ENCODE measurements around the gene BRD7.

BRD7 gene

GRCh38 chr16:50303041-50303604, 65.7 kb downstream of the BRD7 start:
- no peak for DNase-seq

DNA sequence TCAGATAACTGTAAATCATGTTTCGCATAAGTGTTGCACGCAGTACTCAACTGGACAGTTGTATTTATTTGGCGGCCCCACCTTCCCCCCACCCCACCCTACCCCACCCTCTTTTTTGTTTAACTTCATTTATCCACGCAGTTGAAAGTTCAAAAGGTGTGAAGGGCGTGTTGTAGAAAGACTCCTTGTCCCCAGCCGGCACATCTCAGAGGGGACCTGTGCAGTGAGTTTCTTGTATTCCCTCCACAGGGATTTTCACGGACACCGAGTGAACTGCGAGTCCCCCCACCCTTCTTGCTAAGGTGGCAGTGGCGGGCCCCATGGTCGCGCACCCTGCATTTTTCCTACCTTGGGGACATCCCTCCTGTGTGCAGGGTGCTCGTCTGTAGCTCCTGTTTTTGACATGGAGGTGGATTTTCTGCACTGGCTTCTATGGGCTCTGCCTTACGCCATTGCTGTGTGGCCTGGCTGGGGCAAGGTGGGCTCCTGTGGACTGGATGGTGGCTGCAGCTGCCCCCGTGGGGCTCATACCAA, 66.2 kb downstream of the BRD7 start:
- no peak for DNase-seq

DNA sequence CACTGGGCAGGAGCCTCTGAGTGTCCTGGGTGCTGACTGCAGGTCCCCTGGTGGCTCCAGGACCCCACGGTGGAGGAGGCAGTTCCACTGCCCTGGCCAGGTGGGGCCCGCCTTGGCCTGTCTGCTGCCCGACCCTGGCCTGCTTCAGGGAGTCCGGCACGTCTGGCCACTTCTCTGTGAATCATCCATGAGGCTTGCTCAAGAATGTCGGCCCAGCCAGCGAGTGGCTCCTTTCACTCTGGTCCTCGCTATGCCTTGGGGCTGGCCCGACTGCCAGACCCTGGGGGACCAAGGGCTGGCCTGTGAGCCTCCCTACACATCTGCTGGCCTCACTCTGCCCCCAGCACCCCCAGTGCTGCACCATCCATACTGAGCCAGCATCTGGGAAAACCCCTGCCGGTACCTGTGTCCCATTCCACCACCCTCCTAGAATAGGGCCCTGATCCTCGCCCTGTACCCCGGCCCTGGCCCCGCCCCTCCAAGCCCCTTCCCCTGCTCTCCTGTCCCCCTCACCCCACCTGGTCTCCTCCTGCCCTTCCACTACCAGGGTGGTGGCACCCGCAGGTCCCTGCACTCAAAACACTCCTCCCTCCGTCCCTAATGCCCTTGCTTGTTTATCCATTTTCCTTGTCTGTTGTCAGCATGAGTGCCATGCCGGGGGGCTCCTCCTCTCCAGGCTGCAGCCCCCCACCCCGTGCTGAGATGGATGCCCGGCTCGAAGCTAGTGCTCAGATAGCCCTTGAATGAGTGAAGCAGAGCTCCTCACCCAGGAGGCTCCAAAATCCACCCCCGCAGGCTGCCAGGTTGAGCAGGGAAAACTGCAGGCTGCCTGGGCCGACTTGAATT, 66.9 kb downstream of the BRD7 start:
- no peak for DNase-seq

GRCh38 chr16:50300942-50301625, 67.7 kb downstream of the BRD7 start:
- no peak for DNase-seq

GRCh38 chr16:50299508-50300105, 69.2 kb downstream of the BRD7 start:
- no peak for DNase-seq

GRCh38 chr16:50298591-50299507, 69.9 kb downstream of the BRD7 start:
- DNase-seq, result no peak

DNA sequence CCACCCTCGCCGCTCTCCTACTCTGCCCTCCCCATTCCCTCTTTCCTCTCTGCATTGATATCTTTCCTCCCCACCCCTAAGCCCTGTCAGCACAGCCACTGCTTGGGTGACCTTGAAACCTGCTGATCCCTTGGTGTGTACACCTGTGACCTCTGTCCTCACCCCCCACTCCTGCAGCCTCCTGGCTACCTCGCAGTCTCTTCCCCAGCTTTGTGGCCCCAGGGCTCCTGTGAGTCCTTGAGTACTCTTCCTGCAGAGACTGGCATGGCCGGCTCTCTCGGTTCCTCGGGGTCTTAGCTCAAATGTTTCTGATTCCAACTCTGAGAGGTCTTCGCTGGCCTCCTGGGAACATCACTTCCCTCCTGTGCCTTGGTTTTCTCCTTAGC, 70.7 kb downstream of the BRD7 start:
- no peak for DNase-seq

DNA sequence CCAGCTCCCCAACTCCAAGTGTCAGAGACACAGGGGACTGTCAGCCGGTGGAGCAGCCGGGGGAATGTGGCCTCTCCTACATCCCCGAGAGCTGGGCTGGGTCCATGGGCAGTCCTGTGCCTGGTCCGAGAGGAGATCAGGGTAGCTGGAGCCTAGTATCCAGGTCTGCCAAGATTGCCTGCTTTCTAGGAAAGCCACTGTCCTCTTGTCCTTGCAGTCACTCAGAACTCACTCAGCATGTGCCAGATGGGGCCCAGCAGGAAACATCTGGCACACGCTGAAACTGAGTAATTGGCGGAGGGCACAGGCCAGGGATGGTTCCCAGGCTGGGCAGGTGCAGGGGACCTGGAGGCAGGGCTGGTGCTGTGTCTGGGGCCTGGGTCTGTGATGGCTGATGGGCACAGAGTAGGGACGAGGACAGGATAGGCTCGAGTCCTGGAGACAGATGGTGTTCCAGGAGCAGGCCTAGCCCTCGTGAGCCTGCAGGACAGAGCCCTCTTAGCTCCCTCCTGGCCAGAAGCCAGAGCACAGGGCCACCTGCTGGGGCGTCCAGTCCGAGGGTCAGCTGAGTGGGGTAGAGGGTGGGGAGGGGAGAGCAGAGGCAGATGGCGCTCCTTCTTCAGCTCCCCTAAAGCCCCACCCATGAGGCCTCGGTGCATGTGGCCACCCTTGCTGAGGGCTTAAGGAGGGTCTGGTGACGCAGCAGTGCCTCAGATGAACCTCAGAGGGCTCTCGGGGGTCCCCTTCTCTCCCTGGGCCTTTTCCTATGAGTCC, 71.3 kb downstream of the BRD7 start:
- no peak for DNase-seq

DNA sequence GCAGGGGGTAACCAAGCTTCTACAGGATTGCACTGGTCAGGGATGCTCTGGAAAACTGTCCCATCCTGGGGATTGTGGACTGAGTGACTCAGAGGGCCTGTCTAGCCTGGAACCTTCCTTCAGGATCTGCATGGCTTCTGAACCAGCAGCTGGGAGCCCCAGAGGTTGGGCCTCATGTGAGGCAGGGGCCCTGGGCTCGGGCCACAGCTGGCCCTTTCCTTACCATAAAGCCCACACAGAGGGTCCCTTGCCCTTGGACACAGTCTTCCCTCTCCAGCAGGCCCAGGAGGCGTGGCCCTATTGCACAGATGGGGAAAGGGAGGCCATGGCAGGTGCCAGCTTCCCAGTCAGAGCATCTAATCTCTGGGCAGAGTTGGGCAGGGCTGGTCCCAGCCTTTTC, 72.0 kb downstream of the BRD7 start:
- DNase-seq, result no peak

DNA sequence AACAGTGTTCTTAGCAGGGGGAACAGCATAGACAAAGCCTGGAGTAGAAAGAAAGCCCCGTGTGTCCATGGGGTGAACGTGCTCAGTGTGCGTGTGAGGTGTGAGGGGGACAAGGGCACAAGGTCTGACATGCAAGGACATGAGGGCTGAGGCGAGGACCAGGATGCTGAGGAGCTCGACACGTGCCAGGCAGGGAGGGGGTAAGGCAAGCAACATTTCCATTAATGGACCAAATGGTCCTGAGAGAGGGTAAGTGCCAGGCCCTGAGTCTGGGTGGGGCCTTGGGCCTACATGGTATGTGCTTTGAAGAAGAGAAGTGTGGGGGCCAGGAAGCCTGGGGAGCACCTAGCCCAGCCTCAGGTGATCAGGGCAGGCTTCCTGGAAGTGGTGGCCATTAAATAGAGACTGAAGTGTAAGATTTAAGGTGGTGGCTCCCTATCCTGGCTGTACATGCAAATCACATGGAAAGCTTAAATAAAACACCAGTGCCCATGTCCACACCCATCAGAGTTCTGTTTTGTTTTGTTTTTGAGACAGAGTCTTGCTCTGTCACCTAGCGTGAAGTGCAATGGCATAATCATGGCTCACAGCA, 73.2 kb downstream of the BRD7 start:
- DNase-seq, result no peak

GRCh38 chr16:50294955-50295354, 73.8 kb downstream of the BRD7 start:
- no peak for DNase-seq

DNA sequence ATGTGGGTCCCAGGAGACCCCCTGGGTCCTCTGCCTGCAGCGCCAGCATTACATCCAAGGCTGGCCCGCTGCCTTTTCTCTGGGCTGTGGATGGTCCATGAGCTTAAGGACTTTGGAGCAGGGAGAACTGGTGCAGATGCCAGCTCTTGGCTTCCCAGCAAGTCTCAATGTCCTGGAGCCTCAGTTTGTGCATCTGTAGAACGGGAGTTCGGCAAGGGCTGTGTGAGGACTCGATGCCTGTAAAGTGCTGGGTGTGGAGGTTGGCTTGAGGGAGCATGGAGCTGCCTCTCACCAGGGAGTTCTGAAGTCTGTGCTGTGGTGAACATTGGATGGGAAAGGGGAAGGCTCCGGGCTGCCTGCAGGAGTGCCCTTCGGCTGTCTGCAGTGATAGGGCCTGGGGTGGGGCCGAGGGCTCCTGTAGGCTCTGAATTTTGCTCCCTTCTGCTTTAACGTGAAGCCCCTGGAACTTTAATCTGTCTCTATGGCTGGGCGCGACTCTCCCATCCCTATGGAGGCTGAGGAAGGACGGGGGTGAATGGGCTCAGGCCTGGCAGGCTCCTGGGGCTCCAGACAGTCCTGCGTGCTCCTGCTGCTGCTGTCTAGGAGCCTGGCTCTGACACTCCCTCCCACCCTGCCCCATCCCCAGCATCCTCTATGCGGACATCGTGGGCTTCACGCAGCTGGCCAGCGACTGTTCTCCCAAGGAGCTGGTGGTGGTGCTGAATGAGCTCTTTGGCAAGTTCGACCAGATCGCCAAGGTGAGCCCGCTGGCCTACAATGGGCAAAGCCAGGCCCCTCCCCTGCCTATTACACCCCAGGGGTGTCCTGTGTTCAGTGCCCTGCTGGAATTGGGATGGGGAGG, 74.6 kb downstream of the BRD7 start:
- DNase-seq, result no peak

- no peak for DNase-seq
Measured at GRCh38 chr16:50293041-50293783, 75.6 kb downstream of the BRD7 start.

GRCh38 chr16:50292566-50292948, 76.2 kb downstream of the BRD7 start:
- no peak for DNase-seq

DNA sequence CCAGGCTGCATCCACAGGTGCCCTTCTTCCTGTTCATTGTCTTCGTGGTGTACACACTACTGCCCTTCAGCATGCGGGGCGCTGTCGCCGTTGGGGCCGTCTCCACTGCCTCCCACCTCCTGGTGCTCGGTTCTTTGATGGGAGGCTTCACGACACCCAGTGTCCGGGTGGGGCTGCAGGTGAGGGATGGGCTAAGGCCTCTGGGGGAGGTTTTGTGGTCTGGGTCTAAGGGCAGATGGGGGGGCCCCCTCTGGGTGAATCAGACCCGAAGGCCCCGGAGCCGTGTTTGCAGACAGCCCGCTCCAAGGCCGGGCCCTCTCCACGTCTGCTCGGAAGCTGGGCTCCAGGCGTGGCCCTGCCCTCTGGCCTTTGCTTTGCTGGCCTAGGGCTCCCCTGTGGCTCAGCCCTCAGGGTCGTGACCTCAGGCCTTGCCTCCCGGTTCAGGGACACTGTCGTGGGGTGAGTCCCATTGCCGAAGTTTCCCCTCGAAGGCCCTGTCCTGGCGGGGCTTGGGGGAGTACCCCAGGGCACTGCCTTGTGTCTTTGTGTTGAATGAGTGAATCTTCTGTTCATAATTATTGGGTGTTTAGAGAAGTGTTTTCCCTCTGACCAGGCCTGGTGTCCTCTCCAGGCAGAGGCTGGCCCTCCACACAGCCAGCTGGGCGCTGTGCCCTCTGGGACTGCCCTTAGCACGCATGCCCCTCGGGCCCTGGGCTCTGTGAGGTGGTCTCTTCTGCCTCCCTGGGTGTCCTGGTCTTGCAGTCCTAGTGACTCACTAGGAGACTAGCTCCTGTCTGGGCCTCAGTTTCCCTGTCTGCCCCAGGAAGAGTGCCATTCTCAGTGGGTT, 76.8 kb downstream of the BRD7 start:
- DNase-seq, result no peak

- DNase-seq, result no peak
Measured at GRCh38 chr16:50290856-50291255, 77.9 kb downstream of the BRD7 start.

GRCh38 chr16:50289950-50290764, 78.6 kb downstream of the BRD7 start:
- DNase-seq, result no peak

- DNase-seq, result no peak
Measured at GRCh38 chr16:50288920-50289319, 79.9 kb downstream of the BRD7 start.
